Measurements from ENCODE around the gene SLC41A2. TPM values are rescaled to one million over a fixed set of nuclear protein-coding genes. Genes with fewer than 3 reads are reported as not detected.
"Not testable (repeated sequence)": the region's sequence is repeated elsewhere in the genome, so short reads cannot be mapped to it uniquely, and the experiment has no call there.

Gene SLC41A2
- total and polyA plus RNA-seq, 2 experiments from 2014 or later = 2.1 to 5.9 TPM

DNA sequence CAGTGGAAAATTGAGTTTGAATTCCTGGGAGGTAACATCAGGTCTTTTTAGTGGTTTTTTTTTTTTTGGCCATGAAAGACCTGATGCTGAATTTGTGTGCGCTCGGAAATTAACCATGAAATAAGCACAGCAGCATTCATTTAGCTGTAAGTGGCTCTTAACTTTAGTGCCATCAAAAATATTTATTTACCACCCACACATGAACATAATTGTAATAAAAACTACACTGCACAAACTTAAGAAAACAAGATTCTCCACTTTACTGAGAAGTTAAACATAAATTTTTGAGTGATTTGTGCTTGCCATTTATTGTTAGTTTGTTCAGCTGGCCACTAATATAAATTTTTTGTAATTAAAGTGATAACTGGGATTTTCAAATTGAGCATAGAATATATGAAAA, 2.4 kb downstream of the SLC41A2 start:
- Histone ChIP-seq H3K9me3 (ENCODE audit: low read depth) (no peaks in the 10 kb centered on the region), H3K36me3 (no peaks in the 10 kb centered on the region), H3K4me3 (no peak overlapping the region), H3K27me3 (peaks cover 42% of the 10 kb centered on the region), H3K27ac (no peak overlapping the region), H3K4me1 (ENCODE audit: low read depth) (no peaks in the 10 kb centered on the region)
- DNase-seq (ENCODE audit: low read depth in 1 of 2, low spot score in 1 of 2) = no peak
- TF ChIP-seq, protein P1, sequence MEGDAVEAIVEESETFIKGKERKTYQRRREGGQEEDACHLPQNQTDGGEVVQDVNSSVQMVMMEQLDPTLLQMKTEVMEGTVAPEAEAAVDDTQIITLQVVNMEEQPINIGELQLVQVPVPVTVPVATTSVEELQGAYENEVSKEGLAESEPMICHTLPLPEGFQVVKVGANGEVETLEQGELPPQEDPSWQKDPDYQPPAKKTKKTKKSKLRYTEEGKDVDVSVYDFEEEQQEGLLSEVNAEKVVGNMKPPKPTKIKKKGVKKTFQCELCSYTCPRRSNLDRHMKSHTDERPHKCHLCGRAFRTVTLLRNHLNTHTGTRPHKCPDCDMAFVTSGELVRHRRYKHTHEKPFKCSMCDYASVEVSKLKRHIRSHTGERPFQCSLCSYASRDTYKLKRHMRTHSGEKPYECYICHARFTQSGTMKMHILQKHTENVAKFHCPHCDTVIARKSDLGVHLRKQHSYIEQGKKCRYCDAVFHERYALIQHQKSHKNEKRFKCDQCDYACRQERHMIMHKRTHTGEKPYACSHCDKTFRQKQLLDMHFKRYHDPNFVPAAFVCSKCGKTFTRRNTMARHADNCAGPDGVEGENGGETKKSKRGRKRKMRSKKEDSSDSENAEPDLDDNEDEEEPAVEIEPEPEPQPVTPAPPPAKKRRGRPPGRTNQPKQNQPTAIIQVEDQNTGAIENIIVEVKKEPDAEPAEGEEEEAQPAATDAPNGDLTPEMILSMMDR (IDR thresholded peaks at IDR 0.05; ENCODE audit: low read depth, low read length) = no peak

DNA sequence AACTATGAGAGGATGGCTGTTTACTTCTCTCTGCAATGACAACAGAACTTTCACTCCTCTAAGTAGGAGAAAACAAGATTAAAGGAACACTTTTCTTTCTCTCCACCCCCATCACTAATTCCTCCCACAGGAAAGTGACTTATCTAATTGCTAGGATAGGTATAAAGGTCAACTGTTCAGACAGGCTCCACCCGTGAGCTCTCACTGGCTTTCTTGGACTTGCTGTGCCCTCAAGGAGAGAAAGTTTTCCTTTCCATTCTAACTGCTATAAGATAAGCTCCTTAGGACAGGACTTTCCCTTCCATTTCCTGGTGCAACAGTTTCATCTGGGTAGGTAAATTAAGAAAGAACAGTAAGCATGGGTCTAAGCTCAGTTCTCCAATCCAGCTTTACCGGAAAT, 4.8 kb downstream of the SLC41A2 start:
- Histone ChIP-seq H3K36me3 (no peaks in the 10 kb centered on the region), H3K9me3 (ENCODE audit: low read depth) (no peaks in the 10 kb centered on the region), H3K4me1 (ENCODE audit: low read depth) (no peaks in the 10 kb centered on the region), H3K4me3 (no peak overlapping the region), H3K27ac (no peak overlapping the region), H3K27me3 (peaks cover 39% of the 10 kb centered on the region)
- TF ChIP-seq, protein P1 (IDR thresholded peaks at IDR 0.05; ENCODE audit: low read depth, low read length) = no peak
- DNase-seq (ENCODE audit: low read depth in 1 of 2, low spot score in 1 of 2) = no peak

DNA sequence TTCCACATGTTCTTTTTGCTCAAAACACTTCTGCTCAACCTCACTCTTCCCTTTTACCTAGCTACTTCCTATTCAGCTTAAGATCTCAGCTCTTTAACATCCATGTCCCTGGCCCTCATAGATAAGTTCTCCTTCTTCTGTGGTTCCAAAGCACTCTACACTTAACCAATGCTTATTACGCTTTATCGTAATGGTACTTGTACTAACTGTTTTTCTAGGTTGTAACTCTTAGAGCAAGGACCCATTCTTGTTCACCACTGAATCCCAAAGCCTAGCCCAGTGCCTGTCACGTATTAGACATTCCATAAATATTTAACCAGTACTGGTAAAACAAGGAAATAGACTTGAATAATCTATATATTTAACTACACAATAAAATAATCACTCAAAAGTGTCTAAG, 5.3 kb downstream of the SLC41A2 start:
- no peak for DNase-seq (ENCODE audit: low read depth in 1 of 2, low spot score in 1 of 2)
- H3K9me3 ChIP-seq (ENCODE audit: low read depth) = no peaks in the 10 kb centered on the region
- no peaks in the 10 kb centered on the region for H3K36me3 ChIP-seq
- no peak overlapping the region for H3K27ac ChIP-seq
- peaks cover 39% of the 10 kb centered on the region for H3K27me3 ChIP-seq
- no peak overlapping the region for H3K4me3 ChIP-seq
- TF ChIP-seq, protein P1 (IDR thresholded peaks at IDR 0.05; ENCODE audit: low read depth, low read length) = no peak
- no peaks in the 10 kb centered on the region for H3K4me1 ChIP-seq (ENCODE audit: low read depth)

DNA sequence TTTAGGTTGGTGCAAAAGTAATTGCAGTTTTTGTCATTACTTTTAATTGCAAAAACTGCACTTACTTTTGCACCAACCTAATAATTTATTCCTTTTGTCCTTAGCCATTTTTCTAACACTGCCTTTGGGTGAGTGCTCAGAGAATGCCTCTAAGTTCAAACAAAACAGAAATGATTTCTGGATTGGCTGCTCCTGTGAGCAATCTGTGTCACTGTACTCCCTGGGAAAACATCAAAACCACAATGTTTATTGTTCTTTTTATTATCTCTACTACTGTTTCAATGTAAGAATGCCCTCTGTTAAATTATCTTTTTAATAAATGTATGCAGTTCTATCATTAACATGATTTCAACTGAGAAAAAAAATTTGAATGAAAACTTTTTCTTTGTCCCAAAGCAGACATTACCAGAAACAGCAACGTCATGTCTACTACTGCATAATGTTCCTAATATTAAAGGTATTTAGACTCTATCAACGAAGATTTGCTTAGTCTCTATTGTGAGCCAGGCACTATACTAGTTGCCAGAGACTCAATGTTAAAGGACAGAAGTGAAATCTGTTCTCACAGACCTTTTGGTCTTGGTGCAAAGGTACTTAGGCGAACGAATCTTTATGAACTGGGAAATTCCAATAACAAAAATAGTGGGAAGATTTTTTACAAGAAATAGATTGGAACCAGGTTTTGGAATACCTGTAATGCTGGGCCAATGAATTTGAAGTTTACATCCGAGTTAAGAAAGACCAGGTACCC, 6.2 kb downstream of the SLC41A2 start:
- Histone ChIP-seq H3K36me3 (no peaks in the 10 kb centered on the region), H3K9me3 (ENCODE audit: low read depth) (no peaks in the 10 kb centered on the region), H3K4me3 (no peak overlapping the region), H3K27me3 (peaks cover 32% of the 10 kb centered on the region), H3K27ac (no peak overlapping the region), H3K4me1 (ENCODE audit: low read depth) (no peaks in the 10 kb centered on the region)
- peak in 1 of 2 donors; percentile 49 for DNase-seq (ENCODE audit: low read depth in 1 of 2, low spot score in 1 of 2)
- TF ChIP-seq, protein P1 (IDR thresholded peaks at IDR 0.05; ENCODE audit: low read depth, low read length) = no peak

DNA sequence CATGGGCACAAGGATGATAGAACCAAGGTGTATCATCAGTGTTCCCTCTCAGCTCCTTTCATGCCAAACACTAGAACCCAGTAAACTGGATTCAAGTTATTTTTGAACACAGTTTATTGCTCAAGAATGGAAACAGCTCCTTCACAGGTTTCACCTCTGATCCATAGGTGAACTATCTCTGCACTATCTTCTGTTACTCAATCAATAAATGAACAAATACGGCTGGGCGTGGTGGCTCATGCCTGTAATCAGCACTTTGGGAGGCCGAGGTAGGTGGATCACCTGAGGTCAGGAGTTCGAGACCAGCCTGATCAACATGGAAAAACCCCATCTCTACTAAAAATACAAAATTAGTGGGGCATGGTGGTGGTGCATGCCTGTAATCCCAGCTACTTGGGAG, 9.4 kb downstream of the SLC41A2 start:
- H3K27me3 ChIP-seq; H3K27ac ChIP-seq; H3K9me3 ChIP-seq (ENCODE audit: low read depth); H3K36me3 ChIP-seq; DNase-seq (ENCODE audit: low read depth in 1 of 2, low spot score in 1 of 2); H3K4me3 ChIP-seq; H3K4me1 ChIP-seq (ENCODE audit: low read depth): not testable (repeated sequence)

DNA sequence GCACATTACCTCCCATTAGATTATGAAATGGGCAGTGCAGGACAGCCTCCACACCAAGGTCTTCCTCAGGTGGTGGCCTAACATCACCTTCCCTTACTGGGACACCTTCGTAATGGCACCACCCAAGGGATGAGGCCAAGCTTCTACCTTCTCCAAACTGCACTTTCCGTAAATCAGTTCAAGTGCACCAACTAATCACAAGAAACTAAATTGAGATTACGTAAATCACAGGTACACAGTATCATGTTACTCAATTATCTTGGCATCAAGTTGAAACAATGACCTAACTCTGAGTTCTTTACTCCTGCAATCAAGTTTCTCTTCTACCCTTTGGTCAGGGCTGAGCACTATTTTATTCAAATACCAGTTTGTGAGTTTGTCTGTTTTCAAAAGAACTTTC, 13.8 kb downstream of the SLC41A2 start:
- Histone ChIP-seq H3K4me1 (ENCODE audit: low read depth) (no peaks in the 10 kb centered on the region), H3K4me3 (no peak overlapping the region), H3K9me3 (ENCODE audit: low read depth) (no peaks in the 10 kb centered on the region), H3K27me3 (no peaks in the 10 kb centered on the region), H3K36me3 (no peaks in the 10 kb centered on the region), H3K27ac (no peak overlapping the region)
- DNase-seq (ENCODE audit: low read depth in 1 of 2, low spot score in 1 of 2) = no peak
- TF ChIP-seq, protein P1 (IDR thresholded peaks at IDR 0.05; ENCODE audit: low read depth, low read length) = no peak

DNA sequence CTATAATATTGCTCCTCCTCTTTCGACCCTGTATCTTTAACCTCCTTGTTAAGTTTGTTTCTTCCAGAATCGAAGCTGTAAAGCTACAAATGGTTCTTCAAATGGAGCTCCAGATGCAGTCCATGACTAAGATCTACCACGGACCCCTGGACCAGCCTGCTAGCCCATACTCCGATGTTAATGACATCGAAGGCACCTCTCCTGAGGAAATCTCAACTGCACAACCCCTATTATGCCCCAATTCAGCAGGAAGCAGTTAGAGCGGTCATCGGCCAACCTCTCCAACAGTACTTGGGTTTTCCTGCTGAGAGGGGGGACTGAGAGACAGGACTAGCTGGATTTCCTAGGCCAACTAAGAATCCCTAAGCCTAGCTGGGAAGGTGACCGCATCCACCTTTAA, 14.7 kb downstream of the SLC41A2 start:
- not testable (repeated sequence) for H3K9me3 ChIP-seq (ENCODE audit: low read depth); DNase-seq (ENCODE audit: low read depth in 1 of 2, low spot score in 1 of 2); H3K36me3 ChIP-seq; H3K4me3 ChIP-seq; H3K27me3 ChIP-seq; H3K4me1 ChIP-seq (ENCODE audit: low read depth); H3K27ac ChIP-seq
